HG02938 (cell line): ENCODE data around the gene NCOA6.

Source experiments
- ATAC-seq: cut with Tn5 transposase; IDR thresholded peaks from one replicate; pipeline ENCODE4 v1.9.1; 2021; ENCODE audit warnings: mild to moderate bottlenecking, moderate library complexity; ENCODE audit not compliant: unreplicated experiment

Gene NCOA6

DNA sequence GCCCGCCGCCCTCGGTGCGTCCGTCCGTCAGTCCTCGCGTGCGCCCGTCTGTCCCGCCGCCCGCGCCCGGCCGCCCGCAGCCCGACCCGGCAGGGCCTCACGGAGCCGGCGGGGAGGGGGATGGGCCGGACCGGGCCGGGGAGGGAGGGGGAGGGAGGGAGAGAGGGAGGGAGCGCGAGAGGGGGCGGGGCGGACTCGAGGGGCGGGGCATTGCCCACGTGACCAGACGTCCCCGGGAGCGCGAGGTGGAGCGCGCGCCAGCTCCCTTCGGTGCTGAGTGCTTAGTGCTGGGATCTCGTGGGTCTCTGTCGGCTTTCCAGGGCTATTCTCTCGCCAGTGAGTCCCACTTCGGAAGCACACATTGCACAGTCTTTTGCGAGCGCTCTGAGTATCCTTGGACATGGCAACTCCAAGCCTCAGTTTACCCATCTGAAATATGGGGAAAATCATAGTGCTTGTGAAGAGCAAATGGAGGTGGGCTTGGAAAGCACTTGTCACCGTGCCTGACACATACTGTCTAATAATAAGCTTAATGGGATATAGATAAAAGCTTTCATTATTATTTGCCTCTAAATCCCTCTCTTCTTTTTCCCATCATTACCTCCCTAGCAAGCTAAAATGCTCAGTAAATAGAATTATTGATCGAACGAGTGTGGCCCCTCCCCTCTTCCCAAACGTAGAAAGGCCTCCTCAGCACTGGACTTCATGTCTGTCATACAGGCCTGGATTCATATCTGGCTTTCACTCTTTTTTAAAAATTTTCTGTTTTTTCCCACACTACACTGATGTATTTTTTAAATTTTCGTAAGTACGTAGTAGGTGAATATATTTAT lies at the start of gene NCOA6:
TSS of gene NCOA6 (minus strand) at position 122 of the 833 bp plus-strand sequence. CDS start 43,296 bp downstream, outside the sequence.
- ATAC-seq: peak; percentile 43

- ATAC-seq: no peak
Observed at GRCh38 chr20:34874094-34874654, 48.7 kb upstream of the NCOA6 start.

- no peak for ATAC-seq
Observed at GRCh38 chr20:34873583-34874093, 48.2 kb upstream of the NCOA6 start.

DNA sequence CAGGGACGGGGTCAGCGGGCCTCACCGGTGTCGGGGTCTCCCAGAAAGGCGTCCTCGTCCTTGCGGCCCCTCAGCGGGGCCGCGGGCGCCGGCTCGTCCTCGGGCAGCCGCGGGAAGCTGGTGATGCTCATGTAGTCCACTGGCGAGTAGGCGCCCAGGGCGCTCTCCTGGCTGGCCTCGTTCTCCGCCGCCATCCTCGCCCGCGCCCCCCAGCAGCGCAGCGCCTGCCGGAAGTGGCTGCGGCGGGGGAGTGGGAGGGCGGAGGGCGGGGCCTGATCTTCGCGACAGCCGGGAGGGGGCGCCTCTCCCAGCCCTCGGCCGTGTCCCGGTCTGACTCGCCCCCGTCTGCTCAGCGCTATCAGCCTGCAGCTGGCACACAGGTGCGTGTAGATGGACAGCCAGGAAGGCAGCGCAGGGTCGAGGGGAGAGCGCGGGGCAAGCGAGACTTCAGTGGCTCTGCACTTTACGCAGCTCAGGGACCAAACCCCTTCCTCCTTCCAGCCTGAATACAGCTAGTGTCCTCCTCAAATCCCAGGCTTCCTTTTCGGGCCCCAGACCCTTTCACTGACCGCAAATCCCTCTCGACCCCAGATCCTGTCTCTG lies 47.3 kb upstream of the NCOA6 start, which contains the start of gene GGT7:
TSS of gene GGT7 (minus strand) at position 235 of the 603 bp plus-strand sequence. CDS start at position 194, 41 bp downstream.
- ATAC-seq: no peak

- no peak for ATAC-seq
Observed at GRCh38 chr20:34871966-34872621, 46.6 kb upstream of the NCOA6 start.

DNA sequence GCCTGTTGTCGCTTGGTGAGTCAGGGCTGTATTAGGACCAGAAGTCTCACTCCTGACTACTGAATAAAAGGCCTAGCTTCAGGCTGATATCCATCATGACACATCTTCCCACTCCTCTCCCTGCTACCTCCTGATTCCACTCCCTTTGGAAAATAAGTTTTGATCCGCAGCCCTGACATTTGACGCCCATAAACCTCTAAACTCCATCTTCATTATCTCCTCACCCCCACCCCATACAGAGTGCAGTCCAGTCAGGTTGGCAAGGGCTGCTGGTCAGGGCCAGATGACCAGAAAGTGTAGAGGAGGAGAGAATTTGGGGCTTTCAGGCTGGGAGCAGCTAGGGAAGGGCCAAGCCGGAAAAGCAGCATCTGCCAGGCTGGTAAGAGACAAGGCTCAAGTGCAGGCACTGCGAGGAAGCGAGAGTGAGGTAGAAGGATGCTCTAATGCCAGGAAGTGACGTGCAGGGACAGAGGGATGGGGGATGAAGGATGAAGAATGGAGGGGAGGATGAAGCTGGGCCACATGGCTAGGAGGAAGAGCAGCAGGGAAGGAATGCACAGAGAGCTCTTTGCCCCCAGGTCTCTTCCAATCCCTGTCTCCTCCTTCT lies 46.0 kb upstream of the NCOA6 start:
- ATAC-seq: no peak

DNA sequence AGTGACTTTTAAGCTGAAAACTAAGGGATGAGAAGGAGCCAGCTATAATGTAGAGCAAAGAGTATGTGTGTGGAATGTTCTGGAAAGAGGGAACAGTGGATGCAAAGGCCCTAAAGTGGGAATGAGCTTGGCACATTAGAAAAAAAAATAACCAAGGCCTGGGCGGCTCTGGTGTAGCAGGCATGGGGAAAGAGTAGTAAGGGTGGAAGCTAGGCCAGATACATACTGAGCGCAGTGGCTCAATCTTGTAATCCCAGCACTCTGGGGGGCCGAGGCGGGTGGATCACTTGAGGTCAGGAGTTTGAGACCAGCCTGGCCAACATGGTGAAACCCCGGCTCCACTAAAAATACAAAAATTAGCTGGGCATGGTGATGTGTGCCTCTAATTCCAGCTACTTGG lies 38.8 kb upstream of the NCOA6 start:
- no peak for ATAC-seq

DNA sequence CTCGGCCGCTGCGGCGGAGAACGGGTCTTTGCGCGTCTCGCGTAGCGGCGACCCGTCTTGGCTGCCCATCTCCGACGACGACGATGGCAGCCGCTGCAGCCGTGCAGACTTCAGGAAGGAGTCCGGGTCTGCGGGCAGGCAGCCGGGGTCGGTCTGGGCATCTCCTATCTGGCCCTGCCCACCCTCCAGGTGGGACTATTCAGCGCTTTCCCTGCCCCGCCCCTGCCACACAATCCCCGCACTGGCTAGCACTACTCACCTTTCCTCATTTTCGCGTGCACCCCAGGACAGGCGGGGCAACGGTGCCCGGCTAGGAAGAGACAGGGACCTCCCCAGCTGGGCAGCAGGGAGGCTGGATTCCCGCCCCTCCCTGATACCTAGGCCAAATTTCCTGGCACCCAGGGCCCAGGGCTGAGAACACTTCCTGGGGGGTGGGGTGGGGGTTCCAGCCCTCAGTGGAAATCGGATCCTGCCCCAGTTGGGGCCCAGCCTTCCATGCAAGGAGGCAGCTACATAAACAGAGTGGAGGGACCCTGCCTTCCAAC lies 38.0 kb upstream of the NCOA6 start:
- no peak for ATAC-seq

GRCh38 chr20:34862724-34863123 lies 37.3 kb upstream of the NCOA6 start:
- no peak for ATAC-seq

GRCh38 chr20:34861386-34862084 lies 36.1 kb upstream of the NCOA6 start:
- no peak for ATAC-seq

DNA sequence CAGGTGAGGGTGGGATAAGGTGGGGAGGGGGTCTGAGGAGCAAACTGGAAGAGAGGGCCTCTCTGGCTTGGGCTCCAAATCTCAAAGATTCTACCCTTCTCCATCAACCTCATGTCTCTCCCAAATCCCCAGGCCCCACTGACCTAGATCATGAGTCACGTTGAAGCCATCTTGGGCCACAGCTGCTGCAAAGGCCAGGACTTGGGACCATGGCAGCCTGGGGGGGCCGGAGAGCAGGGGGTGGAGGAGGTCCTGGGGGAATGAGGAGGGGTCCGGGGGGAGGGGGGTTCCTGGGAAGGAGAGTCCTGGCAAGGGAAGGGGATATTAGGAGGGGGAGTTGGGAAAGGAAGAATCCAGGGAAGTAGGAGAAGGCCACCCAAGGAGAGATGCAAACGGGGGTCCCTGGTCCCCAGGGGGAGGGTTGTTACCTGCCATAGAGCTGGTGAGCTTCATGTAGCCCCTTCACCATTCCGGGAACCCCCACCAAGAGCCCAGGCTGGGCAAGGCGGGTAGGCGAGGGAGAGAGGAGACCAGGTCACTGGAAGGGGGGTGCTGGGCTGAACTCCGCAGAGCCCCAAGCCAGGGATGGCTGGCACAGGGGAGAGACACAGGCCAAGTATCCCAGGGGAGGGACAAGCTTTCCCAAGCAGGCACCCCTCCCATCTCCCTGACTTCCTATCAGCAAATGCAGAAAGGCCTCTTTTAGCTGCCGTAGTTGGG lies 34.5 kb upstream of the NCOA6 start:
- no peak for ATAC-seq

DNA sequence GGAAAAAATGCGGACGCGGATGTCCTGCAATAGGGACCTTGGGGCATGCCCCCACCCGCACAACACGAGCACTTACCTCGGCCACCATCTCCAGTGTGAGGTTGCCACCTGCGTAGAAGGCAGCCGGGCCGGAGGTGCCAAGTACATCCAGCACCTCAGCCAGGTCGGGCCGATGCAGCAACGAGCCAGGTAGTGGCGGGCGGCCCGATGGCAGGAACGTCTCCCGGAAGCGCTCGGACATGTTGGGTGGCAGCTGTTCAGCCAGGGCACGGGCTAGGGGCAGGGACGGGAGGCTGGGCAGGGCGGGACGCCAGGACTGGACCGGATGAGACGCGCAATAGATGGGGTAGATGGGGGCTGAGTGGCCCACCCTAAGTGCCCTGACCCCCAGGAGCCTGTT lies 33.9 kb upstream of the NCOA6 start:
- ATAC-seq: no peak

DNA sequence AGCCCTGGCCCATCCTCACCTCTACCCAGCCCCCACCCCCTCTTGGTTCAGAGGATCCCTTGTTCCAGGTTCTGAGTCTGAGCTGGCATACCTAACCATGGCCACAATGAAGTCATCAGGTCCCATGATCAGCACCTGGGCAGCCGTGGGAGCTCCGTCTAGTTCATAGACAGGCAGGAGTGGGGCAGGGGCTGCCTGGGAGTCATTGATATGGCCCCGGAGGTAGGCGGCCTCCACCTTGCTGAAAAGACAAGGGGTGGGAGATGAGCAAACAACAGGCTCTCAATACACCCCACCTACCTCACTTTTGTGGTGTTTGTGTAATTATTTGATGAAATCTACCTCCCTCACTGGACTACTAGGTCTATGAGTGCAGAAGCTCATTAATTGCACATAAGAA lies 26.8 kb upstream of the NCOA6 start:
- no peak for ATAC-seq

GRCh38 chr20:34850969-34851368 lies 25.5 kb upstream of the NCOA6 start:
- ATAC-seq: no peak

GRCh38 chr20:34849778-34850177 lies 24.3 kb upstream of the NCOA6 start:
- no peak for ATAC-seq

DNA sequence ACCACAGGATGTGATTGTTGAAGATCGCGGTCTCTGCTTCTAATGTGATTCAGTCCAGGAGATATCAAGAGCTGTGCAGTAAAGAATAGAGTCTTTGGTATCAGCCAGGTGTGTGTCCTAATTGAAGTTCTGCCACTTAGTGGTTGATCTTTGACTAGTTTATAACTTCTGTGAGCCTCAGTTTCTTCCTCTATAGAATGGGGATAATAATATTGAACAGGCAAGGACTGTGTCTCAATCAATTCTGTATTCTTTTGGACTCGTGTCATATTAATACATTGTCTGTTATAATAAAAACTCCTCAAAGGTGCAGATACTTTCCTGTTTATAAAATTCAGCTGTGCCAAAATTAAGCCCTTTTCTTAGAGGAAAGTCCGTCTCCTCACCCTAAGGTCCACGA lies 23.1 kb upstream of the NCOA6 start:
- ATAC-seq: no peak

GRCh38 chr20:34843421-34843820 lies 18.0 kb upstream of the NCOA6 start:
- no peak for ATAC-seq

DNA sequence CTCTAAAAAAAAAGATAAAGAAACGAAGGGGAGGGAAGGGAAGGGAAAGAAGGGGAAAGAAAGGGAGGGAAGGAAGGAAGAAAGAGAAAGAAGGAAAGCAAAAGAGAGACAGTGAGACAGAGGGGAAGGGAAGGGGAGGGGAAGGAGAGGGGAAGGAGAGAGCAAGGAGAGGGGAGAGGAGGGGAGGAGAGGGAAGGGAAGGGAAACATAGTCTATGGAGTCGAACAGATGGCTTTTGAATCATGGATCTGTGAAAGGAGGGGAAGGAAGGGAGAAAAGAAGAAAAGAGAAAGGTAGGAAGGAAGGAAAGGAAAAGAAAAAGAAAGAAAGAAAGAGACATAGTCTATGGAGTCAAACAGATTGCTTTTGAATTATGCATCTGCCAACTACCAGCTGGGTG lies 16.7 kb upstream of the NCOA6 start:
- ATAC-seq: no peak

DNA sequence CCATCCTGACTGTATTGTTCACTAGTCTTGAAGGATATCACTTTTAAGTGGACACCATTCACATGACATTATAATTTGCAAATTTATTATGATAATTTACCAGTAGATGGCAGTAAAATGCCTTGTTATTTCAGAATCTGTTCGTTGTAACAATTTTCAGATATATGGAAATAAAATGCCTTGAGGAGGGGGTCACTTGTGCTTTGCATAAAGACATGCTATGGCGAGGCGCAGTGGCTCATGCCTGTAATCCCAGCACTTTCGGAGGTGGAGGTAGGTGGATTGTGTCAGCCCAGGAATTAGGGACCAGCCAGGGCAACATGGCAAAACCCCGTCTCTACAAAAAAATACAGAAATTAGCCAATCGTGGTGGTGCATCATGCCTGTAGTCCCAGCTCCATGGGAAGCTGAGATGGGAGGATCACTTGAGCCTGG lies 9.0 kb upstream of the NCOA6 start:
- no peak for ATAC-seq
